ENCODE measurements around the gene SEC16A. TPM values are rescaled to one million over a fixed set of nuclear protein-coding genes. Genes with fewer than 3 reads are reported as not detected.
A peak's percentile ranks its signal among the peaks of the same experiment; 100 is the strongest.

The SEC16A gene
- total RNA-seq, 1 experiment from 2014 or later, result 7.2 TPM

- in situ Hi-C loops (cut with HindIII; ENCODE audit: low sequenced_read_pairs), result no loop called here
- DNase-seq (ENCODE audit: low spot score), result no peak
Observed at GRCh38 chr9:136505406-136506403, 22.9 kb upstream of the SEC16A start.

- in situ Hi-C loops (cut with HindIII; ENCODE audit: low sequenced_read_pairs), result no loop called here
- DNase-seq (ENCODE audit: low spot score), result no peak
Observed at GRCh38 chr9:136504512-136505348, 21.9 kb upstream of the SEC16A start.

- DNase-seq (ENCODE audit: low spot score), result no peak
- in situ Hi-C loops (cut with HindIII; ENCODE audit: low sequenced_read_pairs), result no loop called here
Observed at GRCh38 chr9:136502940-136503550, 20.2 kb upstream of the SEC16A start.

GRCh38 chr9:136502196-136502595, 19.4 kb upstream of the SEC16A start:
- in situ Hi-C loops (cut with HindIII; ENCODE audit: low sequenced_read_pairs), result no loop called here
- DNase-seq (ENCODE audit: low spot score), result no peak

GRCh38 chr9:136501686-136502085, 18.8 kb upstream of the SEC16A start:
- DNase-seq (ENCODE audit: low spot score), result no peak
- in situ Hi-C loops (cut with HindIII; ENCODE audit: low sequenced_read_pairs), result no loop called here

GRCh38 chr9:136499935-136500910, 17.4 kb upstream of the SEC16A start:
- no peak for DNase-seq (ENCODE audit: low spot score)
- in situ Hi-C loops (cut with HindIII; ENCODE audit: low sequenced_read_pairs), result no loop called here

- peak; percentile 61 for DNase-seq (ENCODE audit: low spot score)
- in situ Hi-C loops (cut with HindIII; ENCODE audit: low sequenced_read_pairs), result no loop called here
Observed at GRCh38 chr9:136499071-136499934, 16.5 kb upstream of the SEC16A start.

- DNase-seq (ENCODE audit: low spot score), result no peak
- in situ Hi-C loops (cut with HindIII; ENCODE audit: low sequenced_read_pairs), result no loop called here
Observed at GRCh38 chr9:136497916-136498695, 15.3 kb upstream of the SEC16A start.

GRCh38 chr9:136496801-136497620, 14.2 kb upstream of the SEC16A start:
- no peak for DNase-seq (ENCODE audit: low spot score)
- in situ Hi-C loops (cut with HindIII; ENCODE audit: low sequenced_read_pairs), result no loop called here

GRCh38 chr9:136496181-136496580, 13.3 kb upstream of the SEC16A start:
- no peak for DNase-seq (ENCODE audit: low spot score)
- in situ Hi-C loops (cut with HindIII; ENCODE audit: low sequenced_read_pairs), result no loop called here

GRCh38 chr9:136495238-136495800, 12.5 kb upstream of the SEC16A start:
- in situ Hi-C loops (cut with HindIII; ENCODE audit: low sequenced_read_pairs), result no loop called here

GRCh38 chr9:136494531-136495215, 11.8 kb upstream of the SEC16A start:
- no peak for DNase-seq (ENCODE audit: low spot score)
- in situ Hi-C loops (cut with HindIII; ENCODE audit: low sequenced_read_pairs), result no loop called here

More at GRCh38 chr9:136495238-136495800, 12.5 kb upstream of the SEC16A start:
- no peak for DNase-seq (ENCODE audit: low spot score)

- in situ Hi-C loops (cut with HindIII; ENCODE audit: low sequenced_read_pairs), result no loop called here
- DNase-seq (ENCODE audit: low spot score), result no peak
Observed at GRCh38 chr9:136494012-136494411, 11.2 kb upstream of the SEC16A start.

- in situ Hi-C loops (cut with HindIII; ENCODE audit: low sequenced_read_pairs), result no loop called here
- no peak for DNase-seq (ENCODE audit: low spot score)
Observed at GRCh38 chr9:136493567-136493971, 10.7 kb upstream of the SEC16A start.

GRCh38 chr9:136492978-136493522, 10.2 kb upstream of the SEC16A start:
- in situ Hi-C loops (cut with HindIII; ENCODE audit: low sequenced_read_pairs), result no loop called here

More at GRCh38 chr9:136492978-136493522, 10.2 kb upstream of the SEC16A start:
- DNase-seq (ENCODE audit: low spot score), result no peak
